Measurements from ENCODE around the gene PCK2.

The PCK2 gene

DNA sequence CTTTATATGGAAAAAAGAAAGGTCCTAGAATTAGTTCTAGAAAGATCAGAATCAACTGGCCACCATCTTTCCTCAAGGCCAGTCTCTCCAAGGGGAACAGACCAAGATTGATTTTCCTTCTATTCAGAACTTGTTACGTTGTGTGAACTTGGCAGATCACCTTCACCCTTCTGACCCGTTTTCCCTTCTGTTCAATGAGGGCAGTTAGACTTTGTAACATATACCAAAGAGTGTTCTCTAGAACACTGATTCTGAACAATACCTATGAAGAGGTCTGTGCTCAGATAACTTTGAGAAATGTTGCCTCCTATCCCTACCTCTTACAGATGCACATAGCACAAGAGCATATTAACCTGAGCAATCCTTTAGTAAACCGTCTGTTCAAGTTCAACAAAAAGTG, 10.6 kb upstream of the PCK2 start:
- H3K36me3 ChIP-seq (ENCODE audit: control insufficient read depth in 5 of 5, insufficient read depth in 5 of 5, low read length in 5 of 5), result no peaks in the 10 kb centered on the region
- H3K4me1 ChIP-seq (ENCODE audit: control insufficient read depth in 5 of 5, insufficient read depth in 5 of 5, low read length in 5 of 5), result peaks cover 0 to 15% (median 13%) of the 10 kb centered on the region in 5 donors
- H3K4me3 ChIP-seq (ENCODE audit: low read depth in 1 of 5, low read length in 5 of 5), result no peak overlapping the region
- H3K9ac ChIP-seq (ENCODE audit: low read length in 5 of 5), result no peak overlapping the region
- H3K9me3 ChIP-seq (ENCODE audit: control insufficient read depth in 5 of 5, low read length in 5 of 5), result no peaks in the 10 kb centered on the region
- peaks cover 0 to 7% (median 2%) of the 10 kb centered on the region in 5 donors for H3K27me3 ChIP-seq (ENCODE audit: control insufficient read depth in 5 of 5, insufficient read depth in 4 of 5, low read length in 5 of 5)
- H3K27ac ChIP-seq (ENCODE audit: low read depth, low read length), result no peak overlapping the region

GRCh38 chr14:24084440-24084839, 9.7 kb upstream of the PCK2 start:
- no peak overlapping the region for H3K9ac ChIP-seq (ENCODE audit: low read length in 5 of 5)
- no peaks in the 10 kb centered on the region for H3K36me3 ChIP-seq (ENCODE audit: control insufficient read depth in 5 of 5, insufficient read depth in 5 of 5, low read length in 5 of 5)
- peaks cover 0 to 7% (median 2%) of the 10 kb centered on the region in 5 donors for H3K27me3 ChIP-seq (ENCODE audit: control insufficient read depth in 5 of 5, insufficient read depth in 4 of 5, low read length in 5 of 5)
- no peaks in the 10 kb centered on the region for H3K9me3 ChIP-seq (ENCODE audit: control insufficient read depth in 5 of 5, low read length in 5 of 5)
- H3K4me1 ChIP-seq (ENCODE audit: control insufficient read depth in 5 of 5, insufficient read depth in 5 of 5, low read length in 5 of 5), result peaks cover 0 to 15% (median 13%) of the 10 kb centered on the region in 5 donors
- no peak overlapping the region for H3K4me3 ChIP-seq (ENCODE audit: low read depth in 1 of 5, low read length in 5 of 5)
- H3K27ac ChIP-seq (ENCODE audit: low read depth, low read length), result no peak overlapping the region

DNA sequence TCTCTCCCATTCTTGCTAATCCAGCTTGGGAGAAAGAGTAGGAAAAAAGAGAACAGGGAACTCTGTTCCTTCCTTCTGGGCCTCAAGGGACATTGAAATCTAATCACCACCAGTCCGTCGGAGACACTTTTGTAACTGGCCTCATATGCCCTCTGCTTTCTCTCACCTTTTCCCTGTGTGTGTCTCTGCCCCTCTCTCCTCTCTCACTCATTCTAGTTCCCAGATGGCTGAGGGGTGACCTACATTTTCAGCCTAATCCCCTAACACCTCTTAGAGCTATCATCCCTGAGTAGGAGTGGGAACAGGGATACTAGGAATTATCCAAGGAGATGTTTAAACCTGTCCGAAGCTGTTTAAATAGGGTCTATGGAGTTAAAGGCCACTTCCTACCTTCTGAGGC, 8.9 kb upstream of the PCK2 start:
- H3K4me1 ChIP-seq (ENCODE audit: control insufficient read depth in 5 of 5, insufficient read depth in 5 of 5, low read length in 5 of 5), result peaks cover 0 to 15% (median 13%) of the 10 kb centered on the region in 5 donors
- H3K9ac ChIP-seq (ENCODE audit: low read length in 5 of 5), result no peak overlapping the region
- no peak overlapping the region for H3K27ac ChIP-seq (ENCODE audit: low read depth, low read length)
- H3K9me3 ChIP-seq (ENCODE audit: control insufficient read depth in 5 of 5, low read length in 5 of 5), result no peaks in the 10 kb centered on the region
- no peaks in the 10 kb centered on the region for H3K36me3 ChIP-seq (ENCODE audit: control insufficient read depth in 5 of 5, insufficient read depth in 5 of 5, low read length in 5 of 5)
- peaks cover 0 to 3% (median under 1%) of the 10 kb centered on the region in 5 donors for H3K27me3 ChIP-seq (ENCODE audit: control insufficient read depth in 5 of 5, insufficient read depth in 4 of 5, low read length in 5 of 5)
- no peak overlapping the region for H3K4me3 ChIP-seq (ENCODE audit: low read depth in 1 of 5, low read length in 5 of 5)

GRCh38 chr14:24086193-24086955, 7.7 kb upstream of the PCK2 start:
- Histone ChIP-seq H3K27me3 (ENCODE audit: control insufficient read depth in 5 of 5, insufficient read depth in 4 of 5, low read length in 5 of 5) (no peaks in the 10 kb centered on the region), H3K4me1 (ENCODE audit: control insufficient read depth in 5 of 5, insufficient read depth in 5 of 5, low read length in 5 of 5) (peaks cover 0 to 7% (median 4%) of the 10 kb centered on the region in 5 donors), H3K27ac (ENCODE audit: low read depth, low read length) (no peak overlapping the region), H3K4me3 (ENCODE audit: low read depth in 1 of 5, low read length in 5 of 5) (no peak overlapping the region), H3K36me3 (ENCODE audit: control insufficient read depth in 5 of 5, insufficient read depth in 5 of 5, low read length in 5 of 5) (no peaks in the 10 kb centered on the region), H3K9ac (ENCODE audit: low read length in 5 of 5) (no peak overlapping the region), H3K9me3 (ENCODE audit: control insufficient read depth in 5 of 5, low read length in 5 of 5) (no peaks in the 10 kb centered on the region)

DNA sequence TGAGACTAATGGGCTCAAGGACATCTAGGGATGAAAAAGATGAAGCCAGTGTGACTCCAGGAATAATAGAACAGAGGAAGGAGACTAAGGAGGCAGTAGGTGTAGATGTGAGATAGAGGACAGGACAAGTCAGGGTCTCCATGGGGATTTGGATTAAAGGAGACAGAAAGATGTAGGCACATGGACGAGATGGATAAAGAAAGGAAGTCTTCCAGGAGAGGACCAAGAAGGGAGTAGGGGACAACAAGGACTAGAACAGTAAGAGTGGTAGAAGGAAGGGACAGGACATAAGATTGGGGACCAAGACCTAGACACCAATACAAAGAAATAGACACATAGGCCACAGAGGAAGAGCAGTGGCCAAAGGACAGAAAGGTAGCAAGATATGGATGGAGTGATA, 7.1 kb upstream of the PCK2 start:
- Histone ChIP-seq H3K9ac (ENCODE audit: low read length in 5 of 5) (no peak overlapping the region), H3K9me3 (ENCODE audit: control insufficient read depth in 5 of 5, low read length in 5 of 5) (no peaks in the 10 kb centered on the region), H3K4me1 (ENCODE audit: control insufficient read depth in 5 of 5, insufficient read depth in 5 of 5, low read length in 5 of 5) (peaks cover 0 to under 1% (median 0%) of the 10 kb centered on the region in 5 donors), H3K27me3 (ENCODE audit: control insufficient read depth in 5 of 5, insufficient read depth in 4 of 5, low read length in 5 of 5) (no peaks in the 10 kb centered on the region), H3K4me3 (ENCODE audit: low read depth in 1 of 5, low read length in 5 of 5) (no peak overlapping the region), H3K36me3 (ENCODE audit: control insufficient read depth in 5 of 5, insufficient read depth in 5 of 5, low read length in 5 of 5) (no peaks in the 10 kb centered on the region), H3K27ac (ENCODE audit: low read depth, low read length) (no peak overlapping the region)

DNA sequence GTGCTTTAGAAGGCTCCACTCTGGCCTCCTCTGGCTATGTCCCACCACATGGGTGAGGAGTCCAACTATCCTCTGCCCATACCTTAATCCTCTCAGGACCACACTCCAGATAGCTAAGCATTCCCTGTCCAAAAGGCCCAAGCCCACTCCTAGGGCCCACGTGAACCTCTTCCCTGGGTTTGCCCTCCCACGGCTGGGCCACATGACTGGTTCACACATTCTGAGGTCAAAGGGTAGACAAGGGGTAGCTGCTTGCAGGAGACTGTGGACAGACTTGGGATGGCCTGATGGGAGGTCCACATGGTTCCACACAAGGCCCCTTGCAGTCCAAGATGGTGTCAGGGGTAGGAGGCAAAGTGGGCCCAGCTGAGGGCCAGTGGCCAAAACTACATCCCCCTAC, 6.0 kb upstream of the PCK2 start:
- no peak overlapping the region for H3K27ac ChIP-seq (ENCODE audit: low read depth, low read length)
- H3K9me3 ChIP-seq (ENCODE audit: control insufficient read depth in 5 of 5, low read length in 5 of 5), result no peaks in the 10 kb centered on the region
- peaks cover 3 to 11% (median 5%) of the 10 kb centered on the region in 5 donors for H3K4me1 ChIP-seq (ENCODE audit: control insufficient read depth in 5 of 5, insufficient read depth in 5 of 5, low read length in 5 of 5)
- no peaks in the 10 kb centered on the region for H3K36me3 ChIP-seq (ENCODE audit: control insufficient read depth in 5 of 5, insufficient read depth in 5 of 5, low read length in 5 of 5)
- no peaks in the 10 kb centered on the region for H3K27me3 ChIP-seq (ENCODE audit: control insufficient read depth in 5 of 5, insufficient read depth in 4 of 5, low read length in 5 of 5)
- H3K4me3 ChIP-seq (ENCODE audit: low read depth in 1 of 5, low read length in 5 of 5), result no peak overlapping the region
- H3K9ac ChIP-seq (ENCODE audit: low read length in 5 of 5), result peak overlapping the region in 1 of 5 donors; percentile 21

DNA sequence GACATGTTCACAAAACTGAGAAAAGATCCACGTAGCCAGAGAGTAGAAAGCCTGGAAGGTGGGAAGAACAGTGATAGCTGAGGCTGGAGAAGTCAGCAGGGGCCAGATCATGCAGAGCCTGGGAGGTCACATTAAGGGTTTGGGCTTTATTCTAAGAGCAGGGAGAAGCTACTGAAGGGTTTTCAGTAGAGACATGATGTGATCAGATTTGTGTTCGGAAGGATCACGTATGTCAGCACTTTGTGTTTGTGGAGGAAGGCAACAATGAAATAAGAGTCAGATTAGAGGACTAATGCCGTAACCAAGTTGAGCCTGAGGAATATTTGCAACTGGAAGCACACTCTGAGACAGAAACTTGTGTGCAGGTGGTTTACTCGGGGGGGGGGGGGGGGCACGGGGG, 4.2 kb upstream of the PCK2 start:
- Histone ChIP-seq H3K9me3 (ENCODE audit: control insufficient read depth in 5 of 5, low read length in 5 of 5) (no peaks in the 10 kb centered on the region), H3K27me3 (ENCODE audit: control insufficient read depth in 5 of 5, insufficient read depth in 4 of 5, low read length in 5 of 5) (no peaks in the 10 kb centered on the region), H3K27ac (ENCODE audit: low read depth, low read length) (no peak overlapping the region), H3K9ac (ENCODE audit: low read length in 5 of 5) (no peak overlapping the region), H3K4me1 (ENCODE audit: control insufficient read depth in 5 of 5, insufficient read depth in 5 of 5, low read length in 5 of 5) (peaks cover 6 to 29% (median 20%) of the 10 kb centered on the region in 5 donors), H3K4me3 (ENCODE audit: low read depth in 1 of 5, low read length in 5 of 5) (no peak overlapping the region), H3K36me3 (ENCODE audit: control insufficient read depth in 5 of 5, insufficient read depth in 5 of 5, low read length in 5 of 5) (no peaks in the 10 kb centered on the region)

DNA sequence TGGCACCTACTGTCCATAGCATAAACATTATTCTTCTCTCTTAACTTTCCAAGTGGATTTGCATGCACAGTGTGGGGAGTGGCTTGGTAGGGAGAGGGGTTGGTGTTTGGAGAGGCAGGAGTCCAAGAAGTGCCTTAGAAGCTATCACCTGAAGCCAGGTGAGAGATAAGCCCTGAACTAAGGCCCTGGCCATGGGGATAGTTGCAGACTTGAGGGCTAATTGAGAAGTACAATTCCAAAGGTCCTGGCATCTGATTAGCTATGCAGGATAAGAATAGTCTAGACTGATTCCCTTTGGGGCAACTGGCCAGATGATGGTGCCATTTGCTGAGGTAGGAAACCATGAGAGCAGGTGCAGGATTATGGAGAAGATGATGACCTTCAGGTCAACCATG, 2.0 kb upstream of the PCK2 start:
- no peak overlapping the region for H3K27ac ChIP-seq (ENCODE audit: low read depth, low read length)
- H3K4me3 ChIP-seq (ENCODE audit: low read depth in 1 of 5, low read length in 5 of 5), result no peak overlapping the region
- H3K27me3 ChIP-seq (ENCODE audit: control insufficient read depth in 5 of 5, insufficient read depth in 4 of 5, low read length in 5 of 5), result no peaks in the 10 kb centered on the region

GRCh38 chr14:24092505-24093206, 1.5 kb upstream of the PCK2 start:
- no peaks in the 10 kb centered on the region for H3K27me3 ChIP-seq (ENCODE audit: control insufficient read depth in 5 of 5, insufficient read depth in 4 of 5, low read length in 5 of 5)
- no peak overlapping the region for H3K4me3 ChIP-seq (ENCODE audit: low read depth in 1 of 5, low read length in 5 of 5)
- peaks cover 12 to 48% (median 31%) of the 10 kb centered on the region in 5 donors for H3K4me1 ChIP-seq (ENCODE audit: control insufficient read depth in 5 of 5, insufficient read depth in 5 of 5, low read length in 5 of 5)
- peak overlapping the region; percentile 85 for H3K27ac ChIP-seq (ENCODE audit: low read depth, low read length)
- no peak overlapping the region for H3K9ac ChIP-seq (ENCODE audit: low read length in 5 of 5)
- no peaks in the 10 kb centered on the region for H3K36me3 ChIP-seq (ENCODE audit: control insufficient read depth in 5 of 5, insufficient read depth in 5 of 5, low read length in 5 of 5)
- H3K9me3 ChIP-seq (ENCODE audit: control insufficient read depth in 5 of 5, low read length in 5 of 5), result no peaks in the 10 kb centered on the region

More for the DNA sequence above, 2.0 kb upstream of the PCK2 start:
- Histone ChIP-seq H3K9me3 (ENCODE audit: control insufficient read depth in 5 of 5, low read length in 5 of 5) (no peaks in the 10 kb centered on the region), H3K9ac (ENCODE audit: low read length in 5 of 5) (no peak overlapping the region), H3K4me1 (ENCODE audit: control insufficient read depth in 5 of 5, insufficient read depth in 5 of 5, low read length in 5 of 5) (peaks cover 12 to 48% (median 31%) of the 10 kb centered on the region in 5 donors), H3K36me3 (ENCODE audit: control insufficient read depth in 5 of 5, insufficient read depth in 5 of 5, low read length in 5 of 5) (no peaks in the 10 kb centered on the region)

DNA sequence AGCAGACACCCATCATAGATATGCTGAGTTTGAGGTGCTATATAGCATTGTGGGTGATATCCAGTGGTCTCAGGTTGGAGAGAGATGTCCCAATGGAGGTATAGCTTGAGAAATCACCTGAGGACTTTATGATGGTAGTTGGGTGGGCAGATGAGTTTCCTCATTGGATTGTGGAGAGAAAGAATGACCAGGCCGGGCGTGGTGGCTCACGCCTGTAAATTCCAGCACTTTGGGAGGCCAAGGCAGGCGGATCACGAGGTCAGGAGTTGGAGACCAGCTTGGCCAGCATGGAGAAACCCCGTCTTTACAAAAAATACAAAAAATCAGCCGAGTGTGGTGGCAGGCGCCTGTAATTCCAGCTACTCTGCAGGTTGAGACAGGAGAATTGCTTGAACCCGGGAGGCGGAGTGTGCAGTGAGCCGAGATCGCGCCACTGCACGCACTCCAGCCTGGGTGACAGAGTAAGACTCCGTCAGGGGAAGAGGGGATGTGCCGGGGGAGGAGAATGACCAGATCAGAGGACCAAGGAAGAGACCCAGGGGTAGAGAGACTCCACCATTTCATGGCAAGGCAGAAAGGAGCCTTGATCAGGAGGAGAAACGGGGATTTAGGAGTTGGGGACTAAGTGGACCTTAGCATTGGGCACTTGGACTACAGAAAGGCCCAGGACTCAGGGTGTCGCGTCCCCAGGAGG, 757 bp upstream of the PCK2 start:
- H3K9me3 ChIP-seq (ENCODE audit: control insufficient read depth in 5 of 5, low read length in 5 of 5), result no peaks in the 10 kb centered on the region
- peaks cover 12 to 50% (median 31%) of the 10 kb centered on the region in 5 donors for H3K4me1 ChIP-seq (ENCODE audit: control insufficient read depth in 5 of 5, insufficient read depth in 5 of 5, low read length in 5 of 5)
- peak overlapping the region; percentile 25 to 89 (median 79) for H3K4me3 ChIP-seq (ENCODE audit: low read depth in 1 of 5, low read length in 5 of 5)
- peak overlapping the region in 2 of 5 donors; percentile 6 to 79 for H3K9ac ChIP-seq (ENCODE audit: low read length in 5 of 5)
- H3K36me3 ChIP-seq (ENCODE audit: control insufficient read depth in 5 of 5, insufficient read depth in 5 of 5, low read length in 5 of 5), result peaks cover 0 to 5% (median 3%) of the 10 kb centered on the region in 5 donors
- H3K27ac ChIP-seq (ENCODE audit: low read depth, low read length), result peak overlapping the region; percentile 85
- no peaks in the 10 kb centered on the region for H3K27me3 ChIP-seq (ENCODE audit: control insufficient read depth in 5 of 5, insufficient read depth in 4 of 5, low read length in 5 of 5)

Data from subcutaneous abdominal adipose tissue (tissue), 5 donors.